ENCODE measurements around the gene SYNE2. TPM values are rescaled to one million over a fixed set of nuclear protein-coding genes. Genes with fewer than 3 reads are reported as not detected.
"Not testable (repeated sequence)": the region's sequence is repeated elsewhere in the genome, so short reads cannot be mapped to it uniquely, and the experiment has no call there.

The SYNE2 gene
- total RNA-seq, 1 experiment from 2014 or later, result 94.2 TPM

- BruUV-seq (replicated peaks), result no TSS peak
- TF ChIP-seq, protein P1, sequence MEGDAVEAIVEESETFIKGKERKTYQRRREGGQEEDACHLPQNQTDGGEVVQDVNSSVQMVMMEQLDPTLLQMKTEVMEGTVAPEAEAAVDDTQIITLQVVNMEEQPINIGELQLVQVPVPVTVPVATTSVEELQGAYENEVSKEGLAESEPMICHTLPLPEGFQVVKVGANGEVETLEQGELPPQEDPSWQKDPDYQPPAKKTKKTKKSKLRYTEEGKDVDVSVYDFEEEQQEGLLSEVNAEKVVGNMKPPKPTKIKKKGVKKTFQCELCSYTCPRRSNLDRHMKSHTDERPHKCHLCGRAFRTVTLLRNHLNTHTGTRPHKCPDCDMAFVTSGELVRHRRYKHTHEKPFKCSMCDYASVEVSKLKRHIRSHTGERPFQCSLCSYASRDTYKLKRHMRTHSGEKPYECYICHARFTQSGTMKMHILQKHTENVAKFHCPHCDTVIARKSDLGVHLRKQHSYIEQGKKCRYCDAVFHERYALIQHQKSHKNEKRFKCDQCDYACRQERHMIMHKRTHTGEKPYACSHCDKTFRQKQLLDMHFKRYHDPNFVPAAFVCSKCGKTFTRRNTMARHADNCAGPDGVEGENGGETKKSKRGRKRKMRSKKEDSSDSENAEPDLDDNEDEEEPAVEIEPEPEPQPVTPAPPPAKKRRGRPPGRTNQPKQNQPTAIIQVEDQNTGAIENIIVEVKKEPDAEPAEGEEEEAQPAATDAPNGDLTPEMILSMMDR (conservative IDR thresholded peaks at IDR 0.05), result no peak
- TF ChIP-seq EZH2 (IDR thresholded peaks at IDR 0.05; ENCODE audit: low read depth), result no peak
- Histone ChIP-seq H3K4me2 (no peak overlapping the region), H3F3A (ENCODE audit: insufficient read depth, low read depth) (no peaks in the 10 kb centered on the region), H3K27ac (no peak overlapping the region), H3K9me3 (ENCODE audit: insufficient read depth, low read depth) (no peaks in the 10 kb centered on the region), H4K20me1 (ENCODE audit: insufficient read depth) (no peaks in the 10 kb centered on the region), H3K27me3 (ENCODE audit: insufficient read depth, low read depth) (no peaks in the 10 kb centered on the region), H3K4me3 (no peak overlapping the region), H3K9me2 (ENCODE audit: insufficient read depth) (no peaks in the 10 kb centered on the region), H2AFZ (no peak overlapping the region), H3K4me1 (replicated peaks; ENCODE audit: insufficient read depth) (no peaks in the 10 kb centered on the region), H3K36me3 (ENCODE audit: low read depth) (no peaks in the 10 kb centered on the region), H3K79me2 (ENCODE audit: low read depth) (no peaks in the 10 kb centered on the region)
- CTCF ChIA-PET, result no interaction called here
- intact Hi-C loops (cut with micrococcal nuclease; ENCODE audit: unreplicated experiment), result no loop called here
- peak in 1 of 2 experiments; percentile 60 for DNase-seq
- POLR2A ChIA-PET (ENCODE audit: unreplicated experiment), result no interaction called here
These were observed 265.0 kb downstream of the SYNE2 start for GRCh38 chr14:64117671-64118402.

DNA sequence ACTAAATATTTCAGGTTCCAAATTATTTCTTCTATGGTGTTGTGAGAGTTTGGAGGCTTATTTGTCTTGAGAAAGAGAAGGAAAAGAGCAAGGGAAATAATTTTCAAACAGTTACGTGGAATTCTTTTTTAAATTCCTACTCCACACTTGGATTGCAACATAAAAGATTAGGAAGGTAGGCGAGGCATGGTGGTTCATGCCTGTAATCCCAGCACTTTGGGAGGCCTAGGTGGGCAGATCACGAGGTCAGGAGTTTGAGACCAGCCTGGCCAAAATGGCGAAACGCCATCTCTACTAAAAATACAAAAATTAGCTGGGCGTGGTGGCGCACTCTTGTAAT, 265.6 kb downstream of the SYNE2 start:
- H3K4me1 ChIP-seq (replicated peaks; ENCODE audit: insufficient read depth); H3K27me3 ChIP-seq (ENCODE audit: insufficient read depth, low read depth); H3K4me2 ChIP-seq; H3K36me3 ChIP-seq (ENCODE audit: low read depth); DNase-seq; H3K9me3 ChIP-seq (ENCODE audit: insufficient read depth, low read depth); H3K79me2 ChIP-seq (ENCODE audit: low read depth); H3K9me2 ChIP-seq (ENCODE audit: insufficient read depth); H2AFZ ChIP-seq; POLR2A ChIA-PET (ENCODE audit: unreplicated experiment); H4K20me1 ChIP-seq (ENCODE audit: insufficient read depth); intact Hi-C loops (cut with micrococcal nuclease; ENCODE audit: unreplicated experiment); H3K27ac ChIP-seq; CTCF ChIA-PET; H3F3A ChIP-seq (ENCODE audit: insufficient read depth, low read depth); H3K4me3 ChIP-seq: not testable (repeated sequence)
- BruUV-seq (replicated peaks), result TSS peak; percentile 17

DNA sequence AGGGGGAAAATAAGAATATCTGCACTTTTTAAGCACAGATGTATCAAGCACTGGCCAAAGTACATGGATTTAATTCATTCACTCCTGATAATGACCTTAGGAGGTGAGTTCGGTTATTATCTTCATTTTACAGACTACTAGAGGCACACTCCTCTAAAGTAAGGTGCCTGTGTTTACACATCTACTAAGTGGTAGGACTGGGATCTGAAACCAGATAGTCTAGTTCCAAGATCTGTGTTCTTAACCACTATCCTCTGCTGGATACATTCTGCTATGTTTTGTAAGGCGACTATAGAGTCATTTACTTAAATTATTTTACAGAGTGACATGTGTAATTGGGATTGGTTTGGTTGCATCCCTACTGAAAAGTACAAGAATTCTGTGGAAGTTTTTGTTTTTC, 266.1 kb downstream of the SYNE2 start:
- Histone ChIP-seq H3K27ac (no peak overlapping the region), H3K9me2 (ENCODE audit: insufficient read depth) (no peaks in the 10 kb centered on the region), H3K79me2 (ENCODE audit: low read depth) (no peaks in the 10 kb centered on the region), H3K4me3 (no peak overlapping the region), H3K36me3 (ENCODE audit: low read depth) (no peaks in the 10 kb centered on the region), H2AFZ (no peak overlapping the region), H3K27me3 (ENCODE audit: insufficient read depth, low read depth) (no peaks in the 10 kb centered on the region), H3F3A (ENCODE audit: insufficient read depth, low read depth) (no peaks in the 10 kb centered on the region), H3K4me1 (replicated peaks; ENCODE audit: insufficient read depth) (no peaks in the 10 kb centered on the region), H3K4me2 (no peak overlapping the region), H4K20me1 (ENCODE audit: insufficient read depth) (no peaks in the 10 kb centered on the region), H3K9me3 (ENCODE audit: insufficient read depth, low read depth) (no peaks in the 10 kb centered on the region)
- no peak for DNase-seq
- CTCF ChIA-PET, result no interaction called here
- intact Hi-C loops (cut with micrococcal nuclease; ENCODE audit: unreplicated experiment), result no loop called here
- POLR2A ChIA-PET (ENCODE audit: unreplicated experiment), result no interaction called here
- BruUV-seq (replicated peaks), result no TSS peak
- TF ChIP-seq, protein P1 (conservative IDR thresholded peaks at IDR 0.05), result no peak
- TF ChIP-seq EZH2 (IDR thresholded peaks at IDR 0.05; ENCODE audit: low read depth), result no peak

GRCh38 chr14:64119500-64119899, 266.7 kb downstream of the SYNE2 start:
- no peaks in the 10 kb centered on the region for H4K20me1 ChIP-seq (ENCODE audit: insufficient read depth)
- intact Hi-C loops (cut with micrococcal nuclease; ENCODE audit: unreplicated experiment), result no loop called here
- no TSS peak for BruUV-seq (replicated peaks)
- ChIA-PET CTCF (no interaction called here), POLR2A (ENCODE audit: unreplicated experiment) (no interaction called here)
- no peaks in the 10 kb centered on the region for H3K9me2 ChIP-seq (ENCODE audit: insufficient read depth)
- H3K27me3 ChIP-seq (ENCODE audit: insufficient read depth, low read depth), result no peaks in the 10 kb centered on the region
- H3K79me2 ChIP-seq (ENCODE audit: low read depth), result no peaks in the 10 kb centered on the region
- TF ChIP-seq EZH2 (IDR thresholded peaks at IDR 0.05; ENCODE audit: low read depth), result no peak
- TF ChIP-seq, protein P1 (conservative IDR thresholded peaks at IDR 0.05), result no peak
- no peaks in the 10 kb centered on the region for H3K9me3 ChIP-seq (ENCODE audit: insufficient read depth, low read depth)
- H3K27ac ChIP-seq, result no peak overlapping the region
- no peaks in the 10 kb centered on the region for H3F3A ChIP-seq (ENCODE audit: insufficient read depth, low read depth)
- no peaks in the 10 kb centered on the region for H3K36me3 ChIP-seq (ENCODE audit: low read depth)
- H3K4me1 ChIP-seq (replicated peaks; ENCODE audit: insufficient read depth), result no peaks in the 10 kb centered on the region
- H3K4me2 ChIP-seq, result no peak overlapping the region
- no peak overlapping the region for H2AFZ ChIP-seq
- DNase-seq, result no peak
- no peak overlapping the region for H3K4me3 ChIP-seq

Data from PC-9 (cell line).